Left kidney (tissue), 2 donors: Measurements from ENCODE around the gene PEX14. TPM values are rescaled to one million over a fixed set of nuclear protein-coding genes. Genes with fewer than 3 reads are reported as not detected.
A peak's percentile ranks its signal among the peaks of the same experiment; 100 is the strongest.
"Not testable (repeated sequence)": the region's sequence is repeated elsewhere in the genome, so short reads cannot be mapped to it uniquely, and the experiment has no call there.

ENCODE experiments used
- DNase-seq: peaks from one replicate; pipeline ENCODE4 v3.0.0-alpha.2; 2013
- polyA plus RNA-seq: library from polyadenylated mRNA; unstranded; fragments of 120-200 nt; gene quantifications from one replicate; pipeline ENCODE4 v1.2.1, GENCODE V29; 2013; ENCODE audit not compliant: insufficient read length

PEX14 gene
- polyA plus RNA-seq, 1 donor: 18.6 TPM

- DNase-seq: peak; percentile 81
Observed at GRCh38 chr1:10494754-10495474, 20.2 kb downstream of the PEX14 start.

- no peak for DNase-seq
Observed at GRCh38 chr1:10495475-10495817, 20.7 kb downstream of the PEX14 start.

- peak; percentile 60 for DNase-seq
Observed at GRCh38 chr1:10495952-10496351, 21.2 kb downstream of the PEX14 start.

- no peak for DNase-seq
Observed at GRCh38 chr1:10497109-10497508, 22.4 kb downstream of the PEX14 start.

GRCh38 chr1:10498231-10498630, 23.5 kb downstream of the PEX14 start:
- no peak for DNase-seq

DNA sequence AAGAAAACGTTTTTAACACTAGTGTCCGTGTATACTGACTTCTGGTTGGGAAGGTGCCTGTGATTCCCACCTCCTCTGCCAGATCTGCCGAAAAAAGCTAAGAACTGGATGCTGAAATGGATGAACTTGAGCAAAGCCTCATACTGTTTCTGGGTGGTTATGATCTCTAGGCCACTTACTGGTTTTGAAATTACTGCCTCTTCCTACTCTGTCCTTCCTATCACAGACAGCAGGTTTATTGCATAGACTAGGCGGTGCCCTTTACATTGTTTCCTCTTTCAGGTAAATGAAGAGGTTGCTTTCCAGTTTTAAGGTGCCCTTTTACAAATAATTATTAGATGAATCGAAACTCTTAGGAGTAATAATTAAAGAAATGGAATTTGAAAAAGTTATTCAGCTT, 27.5 kb downstream of the PEX14 start:
- no peak for DNase-seq

DNA sequence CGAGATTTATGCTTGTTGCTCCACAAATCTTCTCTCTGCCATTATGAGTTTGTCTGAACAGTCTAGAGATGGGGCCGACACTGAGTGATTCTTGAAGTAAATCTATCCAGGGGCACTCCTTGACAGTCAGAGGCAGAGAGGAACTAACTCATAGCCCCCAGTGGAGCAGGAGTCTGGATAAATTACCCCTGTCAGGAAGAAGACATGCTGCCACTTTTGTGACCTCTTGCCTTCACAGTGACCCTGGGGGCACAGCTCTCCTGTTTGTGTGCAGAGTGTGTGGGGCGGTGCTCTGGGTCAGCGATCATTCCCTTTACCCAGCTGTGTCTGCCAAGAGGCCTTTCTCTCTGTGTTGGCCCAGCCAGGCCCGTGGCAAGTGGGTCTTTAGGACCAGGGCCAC, 29.5 kb downstream of the PEX14 start:
- DNase-seq: no peak

GRCh38 chr1:10506046-10506676, 31.4 kb downstream of the PEX14 start:
- DNase-seq: not testable (repeated sequence)

DNA sequence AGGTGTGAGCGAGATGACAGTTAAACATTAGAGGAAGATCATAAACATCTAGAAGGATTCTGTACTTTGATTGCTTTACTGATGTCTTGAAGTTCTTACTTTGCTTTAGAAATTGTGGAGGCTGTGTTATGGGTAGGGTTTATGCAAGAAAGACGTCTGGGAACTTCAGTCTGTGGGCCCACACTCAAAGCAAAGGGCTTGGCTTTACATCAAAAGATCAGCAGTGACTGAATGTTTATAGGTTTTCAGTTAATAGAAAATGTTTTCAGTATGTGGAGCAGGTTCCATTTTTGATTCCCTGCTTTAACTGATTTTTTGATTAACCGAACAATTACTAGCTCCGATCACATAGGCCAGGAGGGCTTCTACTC, 31.9 kb downstream of the PEX14 start:
- no peak for DNase-seq

DNA sequence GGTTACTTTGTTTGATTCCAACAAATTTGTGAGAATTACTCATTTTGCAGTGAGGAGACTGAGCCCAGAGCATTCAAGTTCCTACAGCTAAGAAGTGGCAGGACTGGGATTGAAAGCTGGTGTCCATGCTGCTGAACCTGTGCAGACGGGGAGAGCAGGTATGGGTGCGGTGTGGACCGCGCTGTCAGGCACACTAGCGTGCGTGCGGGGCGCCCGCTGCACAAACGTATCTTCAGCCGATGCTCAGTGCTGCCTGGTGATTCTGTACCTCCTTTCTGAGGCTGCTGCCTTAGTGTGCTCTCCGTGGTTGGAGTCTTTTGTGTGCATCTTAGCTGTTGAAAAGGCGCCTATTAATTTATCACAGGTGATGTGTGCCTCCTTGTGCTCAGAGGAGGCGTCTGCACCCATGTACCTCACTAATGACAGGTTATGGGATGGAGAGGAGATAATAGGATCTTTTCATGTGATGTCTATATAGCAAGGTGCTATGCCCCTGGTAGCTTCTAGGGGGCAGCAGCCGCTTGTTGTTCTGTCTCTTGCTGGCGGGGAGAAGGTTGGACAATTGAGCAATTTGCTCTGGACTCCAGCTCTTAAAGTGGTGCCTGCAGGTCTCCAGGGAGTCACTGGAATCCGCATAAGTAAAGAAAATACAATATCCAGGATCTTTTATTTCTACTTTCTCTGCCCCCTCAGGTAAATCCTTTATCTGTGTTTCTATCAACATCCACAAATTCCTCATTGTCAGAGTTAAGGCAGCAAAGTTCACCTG, 32.5 kb downstream of the PEX14 start:
- DNase-seq: no peak

DNA sequence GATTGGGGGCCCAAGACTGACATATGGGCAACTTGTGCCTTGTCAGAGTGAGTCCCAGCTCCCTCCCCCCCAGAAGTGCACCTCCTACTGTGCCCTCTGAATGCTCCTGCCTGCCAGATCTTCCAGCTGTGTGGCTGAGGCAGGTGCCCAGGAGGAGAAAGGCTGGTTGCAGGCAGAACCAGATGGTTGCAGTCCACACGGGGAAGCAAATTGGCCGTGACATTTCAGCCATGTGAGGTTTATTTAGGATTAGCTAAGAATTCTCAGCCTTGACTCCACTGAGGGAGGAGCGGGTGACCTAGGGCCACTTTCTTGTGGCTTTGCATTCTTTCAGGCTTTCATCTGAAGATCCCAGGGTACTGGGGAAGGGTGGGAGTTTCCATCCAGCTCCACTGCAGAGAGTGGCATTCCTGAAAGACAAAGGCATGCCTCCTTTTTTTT, 33.8 kb downstream of the PEX14 start:
- no peak for DNase-seq

GRCh38 chr1:10509809-10510509, 35.2 kb downstream of the PEX14 start:
- DNase-seq: no peak

GRCh38 chr1:10510520-10511493, 36.1 kb downstream of the PEX14 start:
- no peak for DNase-seq

- DNase-seq: no peak
Observed at GRCh38 chr1:10511494-10511885, 36.7 kb downstream of the PEX14 start.

DNA sequence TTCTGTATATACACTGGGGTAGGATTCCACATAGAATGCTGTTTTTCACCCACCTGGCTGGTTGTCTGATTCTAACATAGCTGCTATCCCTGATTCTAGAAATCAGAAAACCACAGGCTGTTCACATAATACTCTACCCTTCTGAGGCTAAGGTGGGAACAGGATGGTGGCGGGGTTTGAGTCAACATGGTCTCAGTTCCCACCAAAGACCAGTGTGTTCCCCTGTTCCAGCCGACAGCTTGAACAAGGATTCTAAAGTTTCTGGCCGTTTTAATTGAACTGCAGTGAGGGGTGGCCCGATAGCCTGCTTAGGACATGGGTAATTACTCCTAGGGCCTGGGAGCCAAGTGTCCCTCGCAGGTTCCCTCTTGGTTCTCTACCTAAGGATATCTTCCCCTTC, 38.4 kb downstream of the PEX14 start:
- DNase-seq: no peak

DNA sequence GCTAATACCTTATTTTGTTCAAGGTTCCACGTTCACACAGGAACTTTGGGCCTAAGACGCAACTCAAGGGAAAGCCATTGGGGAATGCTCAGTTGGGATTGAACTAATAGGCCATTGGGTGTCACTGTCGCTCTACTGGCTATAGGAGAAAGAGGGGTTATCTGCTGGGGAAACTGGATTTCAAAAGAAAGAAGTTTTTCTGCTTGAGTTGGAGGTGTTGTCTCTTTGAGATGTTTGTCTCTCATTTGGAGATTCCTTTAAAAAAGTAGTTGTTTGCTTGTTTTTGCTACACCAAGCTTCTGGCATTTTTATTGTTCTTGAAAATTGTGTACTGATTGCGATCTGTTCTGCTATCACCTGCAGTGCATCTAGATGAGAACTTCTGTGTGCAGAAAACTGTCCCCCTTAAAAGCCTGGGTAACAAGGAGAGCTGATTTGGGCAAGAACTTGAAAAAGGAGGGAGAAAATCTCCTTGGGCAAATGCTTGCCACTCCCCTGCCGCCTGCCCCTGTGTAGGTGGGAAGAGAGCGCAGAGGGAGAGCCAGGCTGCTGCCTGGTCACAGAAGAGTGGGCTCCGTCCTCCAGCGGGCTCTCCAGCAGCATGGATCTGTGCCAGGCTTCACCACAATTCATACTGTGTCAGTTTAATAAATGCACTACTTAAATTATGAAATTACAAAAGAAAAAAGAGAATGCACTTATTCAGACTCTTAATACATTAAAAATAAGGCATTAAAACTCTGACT, 39.9 kb downstream of the PEX14 start:
- peak; percentile 59 for DNase-seq

GRCh38 chr1:10515301-10515975, 40.7 kb downstream of the PEX14 start:
- DNase-seq: no peak

DNA sequence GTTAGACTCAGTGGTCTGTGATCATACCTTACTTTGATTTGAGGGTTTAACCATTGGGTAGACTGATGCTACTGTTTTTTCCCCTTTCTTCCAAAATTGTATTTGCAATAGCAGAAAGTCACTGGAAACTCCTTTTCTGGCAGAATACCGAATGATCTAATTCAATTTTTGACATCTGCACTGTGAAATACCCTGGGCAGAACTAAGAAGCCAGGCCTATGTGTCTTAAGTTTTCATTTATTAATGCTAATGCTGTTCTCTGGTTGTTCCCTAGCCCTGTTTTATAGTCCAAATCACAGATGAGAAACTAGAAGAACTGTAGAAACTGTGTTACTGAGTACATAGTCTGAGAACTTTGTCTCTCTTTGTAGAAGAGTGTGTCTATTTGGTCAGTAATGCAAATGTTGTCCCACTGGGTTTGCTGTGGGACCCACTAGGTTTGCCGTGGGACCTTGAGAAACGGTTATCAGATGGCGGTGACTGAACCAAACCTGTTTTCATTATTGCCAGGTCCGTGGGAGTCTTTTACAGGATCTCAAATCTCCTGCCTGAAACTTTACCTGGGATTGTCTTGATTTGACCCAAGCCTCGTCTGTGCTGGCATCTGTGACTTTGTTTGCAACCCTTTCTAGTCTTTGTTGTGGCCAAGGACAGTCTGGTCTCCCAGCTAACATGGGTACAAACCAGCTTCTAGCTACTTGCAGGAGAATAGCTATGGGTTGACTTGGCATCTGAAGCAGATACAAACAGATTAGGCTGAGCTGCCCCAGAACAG, 41.4 kb downstream of the PEX14 start:
- DNase-seq: no peak
